Lung (tissue), 12 donors: ENCODE measurements around the gene CLASP1. TPM values are rescaled to one million over a fixed set of nuclear protein-coding genes. Genes with fewer than 3 reads are reported as not detected.
"Not testable (repeated sequence)": the region's sequence is repeated elsewhere in the genome, so short reads cannot be mapped to it uniquely, and the experiment has no call there.

ENCODE experiments used
- ATAC-seq: fragments of 200-7000 bp; cut with Tn5 transposase; one replicate; pipeline ENCODE4 v1.9.1; 2020; ENCODE audit warnings: moderate number of reproducible peaks; ENCODE audit not compliant: insufficient read depth, low FRiP score
- DNase-seq, 3 donors: peaks; one replicate each; pipeline ENCODE4 v3.0.0-alpha.2; 2013 to 2017
- H3K27ac ChIP-seq, 2 donors: one replicate each; pipeline ENCODE4 v1.5.1; 2013; ENCODE audit warnings: mild to moderate bottlenecking in 2 of 2, moderate library complexity in 2 of 2, control low read depth in 1 of 2, inconsistent platforms in 1 of 2, low read depth in 1 of 2, low read length in 1 of 2
- H3K27me3 ChIP-seq, 3 donors: one replicate each; pipeline ENCODE4 v1.5.1; 2013; ENCODE audit warnings: low read length in 2 of 3; ENCODE audit not compliant: control insufficient read depth in 3 of 3, insufficient read depth in 3 of 3
- H3K36me3 ChIP-seq, 4 donors: one replicate each; pipeline ENCODE4 v1.5.1; 2013; ENCODE audit warnings: low read length in 4 of 4, mild to moderate bottlenecking in 1 of 4, moderate library complexity in 1 of 4; ENCODE audit not compliant: control insufficient read depth in 4 of 4, insufficient read depth in 4 of 4
- H3K4me1 ChIP-seq, 5 donors: one replicate each; pipeline ENCODE4 v1.5.1; 2013; ENCODE audit warnings: low read length in 5 of 5, mild to moderate bottlenecking in 2 of 5, moderate library complexity in 1 of 5; ENCODE audit not compliant: control insufficient read depth in 5 of 5, insufficient read depth in 5 of 5
- H3K4me3 ChIP-seq: one replicate; pipeline ENCODE4 v1.5.1; 2013; ENCODE audit warnings: mild to moderate bottlenecking, control low read depth, moderate library complexity
- H3K9ac ChIP-seq, 2 donors: one replicate each; pipeline ENCODE4 v1.5.1; 2013; ENCODE audit warnings: low read length in 2 of 2, control low read depth in 1 of 2; ENCODE audit not compliant: insufficient read depth in 1 of 2
- H3K9me3 ChIP-seq, 4 donors: one replicate each; pipeline ENCODE4 v1.5.1; 2013; ENCODE audit warnings: low read length in 3 of 4, mild to moderate bottlenecking in 1 of 4, moderate library complexity in 1 of 4; ENCODE audit not compliant: control insufficient read depth in 4 of 4, insufficient read depth in 3 of 4
- WGBS, 2 donors: extraction: QIAGEN DNeasy Blood & Tissue Kit; methylation state at CpG; one replicate each; pipeline ENCODE4 v1.1.7; 2013; 5-methylcytosine and 5-hydroxymethylcytosine counted together
- polyA plus RNA-seq, 2 donors: library from polyadenylated mRNA; stranded (reverse); fragments of 200-250 nt; gene quantifications; one replicate each; pipeline ENCODE4 v1.2.1, GENCODE V29; 2013
- total RNA-seq, 2 donors: library from RNA; depleted of rRNA in 1 of 2; stranded (reverse); fragments of >200 nt in 1 of 2; gene quantifications; one replicate each; pipeline ENCODE4 v1.2.1, GENCODE V29; 2014 to 2021
- TF ChIP-seq, protein P1 (sequence below): IDR thresholded peaks from 2 replicates; pipeline ENCODE4 v1.5.1; 2012; ENCODE audit warnings: mild to moderate bottlenecking; ENCODE audit errors: control extremely low read depth, extremely low read depth
- donor health status: control.
- donor health status: control.
- donor health status: Bipolar disorder and iron deficiency.
- donor health status: healthy.
- donor health status: DM: yes; HTN: yes; CAD: no.

Gene CLASP1
- total and polyA plus RNA-seq, 4 donors: 7.4 to 128 (median 30.6) TPM

DNA sequence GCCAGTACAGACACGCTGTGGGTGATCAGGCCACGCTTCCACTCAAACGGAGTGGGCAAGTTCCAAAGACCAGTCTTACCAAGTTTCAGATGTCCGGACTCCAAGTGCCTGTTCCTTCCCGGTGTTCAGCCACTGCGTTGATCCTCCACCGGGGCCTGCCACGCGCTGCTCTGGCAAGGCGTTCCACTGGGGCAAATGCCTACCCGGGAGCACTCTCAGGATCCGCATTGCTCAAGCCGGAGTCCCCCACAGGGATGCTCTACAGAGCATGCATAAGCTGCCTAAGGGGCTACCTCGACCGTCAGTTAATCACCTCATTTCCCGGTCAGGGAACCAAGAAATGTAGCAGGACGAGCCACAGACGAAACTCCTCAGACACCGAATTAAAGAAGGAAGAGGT, 37.0 kb upstream of the CLASP1 start:
- DNase-seq (no peak), ATAC-seq (no peak)
- Histone ChIP-seq H3K27me3 (no peaks in the 10 kb centered on the region), H3K4me1 (peaks cover 0 to 7% (median 0%) of the 10 kb centered on the region in 5 donors), H3K36me3 (no peaks in the 10 kb centered on the region), H3K27ac (no peak overlapping the region), H3K9me3 (peaks cover 0 to 18% (median 7%) of the 10 kb centered on the region in 4 donors), H3K4me3 (no peak overlapping the region), H3K9ac (no peak overlapping the region)
- TF ChIP-seq, protein P1, sequence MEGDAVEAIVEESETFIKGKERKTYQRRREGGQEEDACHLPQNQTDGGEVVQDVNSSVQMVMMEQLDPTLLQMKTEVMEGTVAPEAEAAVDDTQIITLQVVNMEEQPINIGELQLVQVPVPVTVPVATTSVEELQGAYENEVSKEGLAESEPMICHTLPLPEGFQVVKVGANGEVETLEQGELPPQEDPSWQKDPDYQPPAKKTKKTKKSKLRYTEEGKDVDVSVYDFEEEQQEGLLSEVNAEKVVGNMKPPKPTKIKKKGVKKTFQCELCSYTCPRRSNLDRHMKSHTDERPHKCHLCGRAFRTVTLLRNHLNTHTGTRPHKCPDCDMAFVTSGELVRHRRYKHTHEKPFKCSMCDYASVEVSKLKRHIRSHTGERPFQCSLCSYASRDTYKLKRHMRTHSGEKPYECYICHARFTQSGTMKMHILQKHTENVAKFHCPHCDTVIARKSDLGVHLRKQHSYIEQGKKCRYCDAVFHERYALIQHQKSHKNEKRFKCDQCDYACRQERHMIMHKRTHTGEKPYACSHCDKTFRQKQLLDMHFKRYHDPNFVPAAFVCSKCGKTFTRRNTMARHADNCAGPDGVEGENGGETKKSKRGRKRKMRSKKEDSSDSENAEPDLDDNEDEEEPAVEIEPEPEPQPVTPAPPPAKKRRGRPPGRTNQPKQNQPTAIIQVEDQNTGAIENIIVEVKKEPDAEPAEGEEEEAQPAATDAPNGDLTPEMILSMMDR: no peak
- WGBS, 2 donors: 87 to 93% methylated on average over 19 of the region's 19 CpGs

DNA sequence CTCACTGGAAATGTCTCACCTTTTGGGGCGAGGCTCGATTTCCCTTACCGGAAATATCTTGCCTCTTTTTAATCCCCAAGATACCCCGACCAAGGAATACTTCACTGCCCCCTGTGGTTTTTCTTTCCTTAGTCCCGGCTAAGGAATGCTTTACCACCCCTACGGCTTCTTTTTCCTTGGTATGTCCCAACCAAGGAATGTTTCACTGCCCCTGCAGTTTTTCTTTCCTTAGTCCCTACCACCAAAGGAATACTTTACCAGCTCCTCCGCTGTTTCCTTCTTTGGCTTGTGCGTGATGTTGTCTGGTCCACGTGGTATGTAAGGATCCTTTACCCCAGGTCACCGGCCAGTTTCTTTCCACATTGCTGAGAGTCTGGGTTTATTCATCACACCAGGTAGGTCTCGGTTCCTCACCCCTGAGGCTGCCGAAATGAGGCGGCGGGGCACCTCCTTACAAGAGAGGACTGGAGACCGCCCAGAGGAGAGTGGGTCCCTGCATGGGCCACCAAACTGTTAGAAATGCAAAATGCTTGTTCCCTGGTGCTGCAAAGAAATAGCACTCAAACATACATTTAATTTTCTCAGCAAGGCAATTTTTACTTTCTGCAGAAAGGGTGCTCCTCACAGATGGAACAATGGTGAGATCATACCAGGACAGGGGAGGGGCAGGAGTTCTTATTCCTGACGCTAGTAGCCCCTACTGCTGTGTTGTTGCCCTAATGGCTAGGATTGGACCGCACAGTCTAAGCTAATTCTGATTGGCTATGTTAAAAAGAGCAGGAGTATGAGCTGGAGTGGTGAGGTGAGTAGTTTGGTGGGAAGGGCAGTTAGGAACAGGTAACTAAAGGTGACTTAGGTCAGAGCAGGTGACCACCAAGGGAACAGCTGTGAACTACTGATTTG, 33.4 kb upstream of the CLASP1 start:
- H3K9ac ChIP-seq: no peak overlapping the region
- no peak for DNase-seq
- no peak for ATAC-seq

DNA sequence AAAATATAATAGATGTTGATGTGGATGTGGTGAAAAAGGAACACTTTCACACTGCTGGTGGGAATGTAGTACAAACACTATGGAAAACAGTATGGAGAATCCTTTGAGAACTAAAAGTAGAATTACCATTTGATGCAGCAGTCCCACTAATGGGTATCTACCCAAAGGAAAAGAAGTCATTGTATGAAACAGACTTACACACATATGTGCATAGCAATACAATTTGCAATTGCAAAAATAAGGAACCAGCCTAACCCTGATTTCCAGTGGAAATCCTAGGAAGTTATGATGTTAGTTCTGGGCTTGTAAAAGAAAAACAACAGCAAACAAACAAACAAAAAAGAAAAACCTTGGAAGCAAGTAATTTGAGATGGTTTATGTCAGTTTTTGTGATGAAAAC, 28.6 kb upstream of the CLASP1 start:
- Histone ChIP-seq H3K9ac (no peak overlapping the region), H3K4me1 (no peaks in the 10 kb centered on the region), H3K27ac (no peak overlapping the region), H3K27me3 (no peaks in the 10 kb centered on the region), H3K36me3 (no peaks in the 10 kb centered on the region), H3K9me3 (peaks cover 0 to 12% (median 6%) of the 10 kb centered on the region in 4 donors), H3K4me3 (no peak overlapping the region)
- ATAC-seq (no peak), DNase-seq (no peak)
- TF ChIP-seq, protein P1: no peak

More for the DNA sequence above, 33.4 kb upstream of the CLASP1 start:
- Histone ChIP-seq H3K27ac (no peak overlapping the region), H3K4me1 (no peaks in the 10 kb centered on the region), H3K36me3 (no peaks in the 10 kb centered on the region), H3K27me3 (no peaks in the 10 kb centered on the region), H3K4me3 (no peak overlapping the region), H3K9me3 (peaks cover 0 to 18% (median 8%) of the 10 kb centered on the region in 4 donors)
- WGBS, 2 donors: 93 to 96% methylated on average over 17 of the region's 17 CpGs
- TF ChIP-seq, protein P1: no peak

DNA sequence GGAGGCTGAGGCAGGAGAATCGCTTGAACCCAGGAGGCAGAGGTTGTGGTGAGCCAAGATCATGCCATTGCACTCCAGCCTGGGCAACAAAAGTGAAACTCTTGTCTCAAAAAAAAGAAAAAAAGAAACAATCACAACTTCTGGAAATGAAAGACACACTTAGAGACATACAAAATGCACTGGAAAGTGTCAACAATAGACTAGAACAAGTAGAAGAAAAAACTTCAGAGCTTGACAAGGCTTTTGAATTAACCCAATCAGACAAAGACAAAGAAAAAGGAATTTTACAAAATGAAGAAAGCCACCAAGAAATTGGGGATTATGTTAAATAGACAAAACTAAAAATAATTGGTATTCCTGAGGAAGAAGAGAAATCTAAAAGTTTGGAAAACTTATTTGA, 22.4 kb upstream of the CLASP1 start:
- H3K9me3 ChIP-seq, H3K27me3 ChIP-seq, H3K27ac ChIP-seq, H3K4me1 ChIP-seq, DNase-seq, H3K36me3 ChIP-seq, H3K4me3 ChIP-seq, ATAC-seq, H3K9ac ChIP-seq: not testable (repeated sequence)
- 95 to 100% methylated on average over 1 of the region's 1 CpG for WGBS, 2 donors
